SU-DHL-6 (cell line): ENCODE measurements around the gene RBM33.

Source experiments
- EZH2phosphoT487 ChIP-seq: fragments of 200-600 bp; sonication (generic), shearing (Covaris generic); conservative IDR thresholded peaks from 2 replicates; pipeline ENCODE4 v1.6.1; 2018; ENCODE audit warnings: mild to moderate bottlenecking, antibody characterized with exemption, low read length, moderate library complexity, mixed read lengths
- TF ChIP-seq, protein P1 (sequence below): fragments of 200-600 bp; sonication (generic); IDR thresholded peaks from one replicate; pipeline ENCODE4 v1.5.1; 2017; ENCODE audit warnings: antibody characterized with exemption, mild to moderate bottlenecking, low read length, moderate library complexity; ENCODE audit not compliant: insufficient read depth, poor library complexity, severe bottlenecking

GRCh38 chr7:155727616-155728015, 83.2 kb downstream of the RBM33 start:
- TF ChIP-seq, protein P1, sequence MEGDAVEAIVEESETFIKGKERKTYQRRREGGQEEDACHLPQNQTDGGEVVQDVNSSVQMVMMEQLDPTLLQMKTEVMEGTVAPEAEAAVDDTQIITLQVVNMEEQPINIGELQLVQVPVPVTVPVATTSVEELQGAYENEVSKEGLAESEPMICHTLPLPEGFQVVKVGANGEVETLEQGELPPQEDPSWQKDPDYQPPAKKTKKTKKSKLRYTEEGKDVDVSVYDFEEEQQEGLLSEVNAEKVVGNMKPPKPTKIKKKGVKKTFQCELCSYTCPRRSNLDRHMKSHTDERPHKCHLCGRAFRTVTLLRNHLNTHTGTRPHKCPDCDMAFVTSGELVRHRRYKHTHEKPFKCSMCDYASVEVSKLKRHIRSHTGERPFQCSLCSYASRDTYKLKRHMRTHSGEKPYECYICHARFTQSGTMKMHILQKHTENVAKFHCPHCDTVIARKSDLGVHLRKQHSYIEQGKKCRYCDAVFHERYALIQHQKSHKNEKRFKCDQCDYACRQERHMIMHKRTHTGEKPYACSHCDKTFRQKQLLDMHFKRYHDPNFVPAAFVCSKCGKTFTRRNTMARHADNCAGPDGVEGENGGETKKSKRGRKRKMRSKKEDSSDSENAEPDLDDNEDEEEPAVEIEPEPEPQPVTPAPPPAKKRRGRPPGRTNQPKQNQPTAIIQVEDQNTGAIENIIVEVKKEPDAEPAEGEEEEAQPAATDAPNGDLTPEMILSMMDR: no peak
- TF ChIP-seq EZH2phosphoT487: no peak
